Skeletal muscle cell (primary cell): ENCODE results near the gene TCF25.

Experiments used
- DNase-seq: peaks from one replicate; pipeline ENCODE4 v3.0.0-alpha.2; 2010; ENCODE audit warnings: low read depth
- H3K4me3 ChIP-seq: 2 replicates; pipeline ENCODE4 v1.5.1; 2011; ENCODE audit warnings: low read depth, mild to moderate bottlenecking, control low read depth, low read length, moderate library complexity

Gene TCF25

DNA sequence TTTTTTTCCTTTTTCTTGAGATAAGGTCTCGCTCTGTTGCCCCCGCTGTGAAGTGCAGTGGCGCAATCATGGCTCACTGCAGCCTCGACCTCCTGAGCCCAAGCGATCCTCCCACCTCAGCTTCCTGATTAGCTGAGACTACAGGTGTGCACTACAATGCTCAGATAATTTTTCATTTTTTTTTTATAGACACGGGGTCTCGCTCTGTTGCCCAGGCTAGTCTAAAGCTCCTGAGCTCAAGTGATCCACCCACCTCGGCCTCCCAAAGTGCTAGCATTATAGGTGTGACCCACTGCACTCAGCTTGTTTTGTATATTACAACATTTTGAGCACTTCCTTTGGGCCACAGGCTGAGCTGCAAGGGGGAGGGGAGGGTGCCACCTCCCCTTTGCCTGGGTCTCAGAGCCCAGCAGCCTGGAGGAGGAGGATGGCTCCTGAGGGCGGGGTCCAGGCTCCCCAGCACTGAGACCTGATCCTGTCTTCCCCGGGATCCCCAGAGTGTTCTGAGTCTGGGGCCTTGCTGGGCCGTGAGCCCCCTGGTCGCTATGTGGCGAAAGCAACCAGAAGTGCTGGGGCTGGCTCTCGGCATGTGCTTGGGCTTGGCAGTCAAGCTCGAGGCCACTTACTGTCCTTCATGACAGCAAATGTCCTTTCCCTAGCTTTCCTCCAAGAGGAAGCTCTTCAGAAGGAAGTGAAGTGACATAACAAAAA lies 83.3 kb downstream of the TCF25 start:
- DNase-seq = no peak
- no peak overlapping the region for H3K4me3 ChIP-seq

DNA sequence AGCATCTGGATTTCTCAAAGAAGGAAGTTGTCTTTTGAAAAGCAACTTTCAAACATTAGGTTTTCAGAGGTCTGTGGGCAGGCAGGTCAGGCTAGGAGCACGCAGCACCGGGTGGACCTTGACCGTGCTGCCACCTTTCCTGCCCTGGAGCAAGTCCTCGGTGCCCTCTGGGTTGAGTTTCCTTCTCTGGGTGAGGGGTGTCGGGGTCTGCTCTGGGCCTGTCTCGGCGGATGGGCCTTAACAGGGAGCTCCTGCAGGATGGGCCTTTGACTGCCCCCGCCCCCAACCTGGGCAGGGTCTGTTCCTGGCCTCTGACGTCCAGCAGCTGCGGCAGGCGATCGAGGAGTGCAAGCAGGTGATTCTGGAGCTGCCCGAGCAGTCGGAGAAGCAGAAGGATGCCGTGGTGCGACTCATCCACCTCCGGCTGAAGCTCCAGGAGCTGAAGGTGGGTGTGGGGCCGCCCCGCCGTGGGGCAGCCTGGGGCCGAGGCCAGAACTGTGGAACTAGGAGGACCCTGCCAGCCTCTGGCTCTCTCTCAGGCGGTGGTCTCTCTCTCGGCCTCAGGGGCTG lies 83.9 kb downstream of the TCF25 start:
- H3K4me3 ChIP-seq = no peak overlapping the region
- DNase-seq = no peak

DNA sequence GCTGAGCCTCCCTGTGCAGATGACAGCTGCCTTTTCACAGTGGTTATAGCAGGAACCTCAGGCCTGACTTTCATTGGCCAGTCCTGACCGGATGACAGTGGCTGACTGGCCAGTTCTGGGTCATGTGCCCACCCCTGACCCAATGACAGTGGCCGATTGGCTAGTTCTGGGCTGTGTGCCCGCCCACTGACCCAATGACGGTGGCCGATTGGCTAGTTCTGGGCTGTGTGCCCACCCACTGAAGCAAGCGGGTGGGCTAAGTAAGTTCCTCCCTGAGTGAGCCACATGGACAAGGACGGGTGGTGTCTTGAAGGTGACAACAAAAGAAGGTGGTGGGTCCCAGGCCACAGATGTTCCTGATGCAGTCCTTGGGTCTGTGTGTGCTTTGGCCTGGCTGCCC lies 84.7 kb downstream of the TCF25 start:
- DNase-seq = no peak
- no peak overlapping the region for H3K4me3 ChIP-seq

DNA sequence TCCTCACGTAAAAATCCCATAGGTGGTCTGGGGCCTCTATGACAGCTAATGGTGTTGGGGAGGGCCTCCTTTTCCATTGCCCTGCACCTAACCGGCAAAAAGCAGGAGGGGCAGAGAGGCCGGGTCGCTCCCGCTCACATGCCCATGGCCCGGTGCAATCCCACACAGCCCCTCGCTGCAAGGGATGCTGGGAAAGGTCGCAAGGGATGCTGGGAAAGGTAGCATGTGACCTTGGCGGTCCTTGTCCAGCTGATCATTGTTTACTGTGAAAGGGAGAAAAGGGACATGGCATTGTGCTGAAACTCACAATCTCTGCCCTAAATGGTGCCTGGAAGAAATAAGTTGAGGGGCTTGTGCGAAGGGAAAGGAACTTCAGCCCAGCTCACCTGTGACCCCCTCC lies 85.2 kb downstream of the TCF25 start:
- no peak for DNase-seq

GRCh38 chr16:89960966-89961365 lies 87.6 kb downstream of the TCF25 start:
- H3K4me3 ChIP-seq = no peak overlapping the region
- no peak for DNase-seq

More for the DNA sequence above, 85.2 kb downstream of the TCF25 start:
- no peak overlapping the region for H3K4me3 ChIP-seq
